Spinal cord (tissue), 10 donors: ENCODE results near the gene GDF10. TPM values are rescaled to one million over a fixed set of nuclear protein-coding genes. Genes with fewer than 3 reads are reported as not detected.

Experiments used
- DNase-seq, 6 donors: peaks; one replicate each; pipeline versions ENCODE4 v3.0.0 to v3.0.0-alpha.2; 2013 to 2015; ENCODE audit warnings: low spot score in 6 of 6, low read depth in 4 of 6
- H3K27ac ChIP-seq: one replicate; pipeline ENCODE4 v1.5.1; 2013; ENCODE audit warnings: low read depth, low read length, control low read depth
- H3K27me3 ChIP-seq: one replicate; pipeline ENCODE4 v1.6.1; 2013; ENCODE audit warnings: low read length; ENCODE audit not compliant: control insufficient read depth, insufficient read depth
- H3K36me3 ChIP-seq: one replicate; pipeline ENCODE4 v1.6.1; 2013; ENCODE audit warnings: low read length; ENCODE audit not compliant: control insufficient read depth, insufficient read depth
- H3K4me1 ChIP-seq: one replicate; pipeline ENCODE4 v1.6.1; 2013; ENCODE audit warnings: low read length; ENCODE audit not compliant: control insufficient read depth, insufficient read depth
- H3K4me3 ChIP-seq: one replicate; pipeline ENCODE4 v1.5.1; 2013; ENCODE audit warnings: low read depth, low read length, control low read depth
- H3K9me3 ChIP-seq: one replicate; pipeline ENCODE4 v1.6.1; 2013; ENCODE audit warnings: low read length; ENCODE audit not compliant: control insufficient read depth, insufficient read depth
- WGBS: methylation state at CpG from one replicate; pipeline ENCODE4 v1.1.5; 2013; ENCODE audit warnings: missing lambda C conversion rate; ENCODE audit not compliant: insufficient coverage; 5-methylcytosine and 5-hydroxymethylcytosine counted together
- polyA plus RNA-seq, 2 donors: library from polyadenylated mRNA; unstranded; fragments of 120-200 nt; gene quantifications; one replicate each; pipeline ENCODE4 v1.2.1, GENCODE V29; 2013; ENCODE audit not compliant: insufficient read length in 2 of 2
- total RNA-seq, 2 donors: library from RNA; depleted of rRNA in 1 of 2; stranded (reverse); fragments of 120-200 nt in 1 of 2; fragments of >200 nt in 1 of 2; gene quantifications; one replicate each; pipeline versions ENCODE4 v1.2.3 to v1.2.4, GENCODE V29; 2013 to 2014
- donor health status: healthy.

GDF10 gene
- total and polyA plus RNA-seq, 4 donors = 6.4 to 11.2 (median 7.0) TPM

GRCh38 chr10:47297866-47298540 is 2.0 kb upstream of the GDF10 start:
- WGBS = 50% methylated on average over 3 of the region's 12 CpGs
- peaks cover 39% of the 10 kb centered on the region for H3K4me1 ChIP-seq
- no peak overlapping the region for H3K27ac ChIP-seq
- no peaks in the 10 kb centered on the region for H3K36me3 ChIP-seq
- no peaks in the 10 kb centered on the region for H3K9me3 ChIP-seq
- peak in 1 of 6 donors; percentile 60 for DNase-seq
- no peak overlapping the region for H3K4me3 ChIP-seq
- peaks cover 29% of the 10 kb centered on the region for H3K27me3 ChIP-seq

- DNase-seq = peak in 1 of 6 donors; percentile 32
- no peaks in the 10 kb centered on the region for H3K9me3 ChIP-seq
- peaks cover 42% of the 10 kb centered on the region for H3K4me1 ChIP-seq
- H3K36me3 ChIP-seq = no peaks in the 10 kb centered on the region
- peaks cover 29% of the 10 kb centered on the region for H3K27me3 ChIP-seq
- no CpG with 5 or more reads among the region's 1 CpG for WGBS
- H3K27ac ChIP-seq = no peak overlapping the region
- no peak overlapping the region for H3K4me3 ChIP-seq
Observed at GRCh38 chr10:47298715-47299114, 1.3 kb upstream of the GDF10 start.

GRCh38 chr10:47300429-47300931 is 483 bp downstream of the GDF10 start:
- Histone ChIP-seq H3K4me3 (peak overlapping the region; percentile 37), H3K27me3 (peaks cover 29% of the 10 kb centered on the region), H3K9me3 (no peaks in the 10 kb centered on the region), H3K27ac (no peak overlapping the region), H3K4me1 (peaks cover 43% of the 10 kb centered on the region), H3K36me3 (no peaks in the 10 kb centered on the region)
- WGBS = under 1% methylated on average over 57 of the region's 57 CpGs
- peak in 1 of 6 donors; percentile 15 for DNase-seq

- no peaks in the 10 kb centered on the region for H3K36me3 ChIP-seq
- H3K4me1 ChIP-seq = peaks cover 32% of the 10 kb centered on the region
- H3K27me3 ChIP-seq = peaks cover 25% of the 10 kb centered on the region
- no peaks in the 10 kb centered on the region for H3K9me3 ChIP-seq
- DNase-seq = no peak
- H3K27ac ChIP-seq = no peak overlapping the region
- 100% methylated on average over 1 of the region's 2 CpGs for WGBS
- no peak overlapping the region for H3K4me3 ChIP-seq
Observed at GRCh38 chr10:47301833-47302232, 1.8 kb downstream of the GDF10 start.

GRCh38 chr10:47303105-47303504 is 3.1 kb downstream of the GDF10 start:
- Histone ChIP-seq H3K27me3 (peaks cover 23% of the 10 kb centered on the region), H3K36me3 (no peaks in the 10 kb centered on the region), H3K4me1 (peaks cover 28% of the 10 kb centered on the region), H3K9me3 (no peaks in the 10 kb centered on the region), H3K4me3 (no peak overlapping the region), H3K27ac (no peak overlapping the region)
- 83% methylated on average over 6 of the region's 7 CpGs for WGBS
- DNase-seq = no peak

GRCh38 chr10:47303866-47304265 is 3.9 kb downstream of the GDF10 start:
- no peak overlapping the region for H3K27ac ChIP-seq
- no peak overlapping the region for H3K4me3 ChIP-seq
- H3K27me3 ChIP-seq = peaks cover 23% of the 10 kb centered on the region
- no peaks in the 10 kb centered on the region for H3K36me3 ChIP-seq
- no peak for DNase-seq
- H3K9me3 ChIP-seq = no peaks in the 10 kb centered on the region
- peaks cover 33% of the 10 kb centered on the region for H3K4me1 ChIP-seq
- WGBS = 81% methylated on average over 6 of the region's 6 CpGs

- Histone ChIP-seq H3K4me3 (no peak overlapping the region), H3K36me3 (peaks cover 9% of the 10 kb centered on the region), H3K4me1 (peaks cover 29% of the 10 kb centered on the region), H3K9me3 (no peaks in the 10 kb centered on the region), H3K27ac (no peak overlapping the region), H3K27me3 (peaks cover 19% of the 10 kb centered on the region)
- no peak for DNase-seq
- WGBS = 92% methylated on average over 1 of the region's 2 CpGs
Observed at GRCh38 chr10:47305566-47305965, 5.6 kb downstream of the GDF10 start.

GRCh38 chr10:47306387-47307210 is 6.6 kb downstream of the GDF10 start:
- no peaks in the 10 kb centered on the region for H3K9me3 ChIP-seq
- peaks cover 9% of the 10 kb centered on the region for H3K36me3 ChIP-seq
- no peak overlapping the region for H3K4me3 ChIP-seq
- DNase-seq = no peak
- peaks cover 20% of the 10 kb centered on the region for H3K4me1 ChIP-seq
- peaks cover 15% of the 10 kb centered on the region for H3K27me3 ChIP-seq
- WGBS = 87% methylated on average over 10 of the region's 10 CpGs
- no peak overlapping the region for H3K27ac ChIP-seq

GRCh38 chr10:47307381-47307780 is 7.4 kb downstream of the GDF10 start:
- H3K9me3 ChIP-seq = no peaks in the 10 kb centered on the region
- peaks cover 9% of the 10 kb centered on the region for H3K36me3 ChIP-seq
- peaks cover 25% of the 10 kb centered on the region for H3K4me1 ChIP-seq
- H3K4me3 ChIP-seq = no peak overlapping the region
- 86% methylated on average over 3 of the region's 3 CpGs for WGBS
- DNase-seq = no peak
- peaks cover 8% of the 10 kb centered on the region for H3K27me3 ChIP-seq
- H3K27ac ChIP-seq = no peak overlapping the region
